GM21360 (cell line): ENCODE data around the gene NTPCR.
"Not testable (repeated sequence)": the region's sequence is repeated elsewhere in the genome, so short reads cannot be mapped to it uniquely, and the experiment has no call there.

Source experiments
- ATAC-seq: cut with Tn5 transposase; IDR thresholded peaks from one replicate; pipeline ENCODE4 v1.9.1; 2021; ENCODE audit warnings: mild to moderate bottlenecking, moderate library complexity; ENCODE audit not compliant: unreplicated experiment

Gene NTPCR, protein sequence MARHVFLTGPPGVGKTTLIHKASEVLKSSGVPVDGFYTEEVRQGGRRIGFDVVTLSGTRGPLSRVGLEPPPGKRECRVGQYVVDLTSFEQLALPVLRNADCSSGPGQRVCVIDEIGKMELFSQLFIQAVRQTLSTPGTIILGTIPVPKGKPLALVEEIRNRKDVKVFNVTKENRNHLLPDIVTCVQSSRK

DNA sequence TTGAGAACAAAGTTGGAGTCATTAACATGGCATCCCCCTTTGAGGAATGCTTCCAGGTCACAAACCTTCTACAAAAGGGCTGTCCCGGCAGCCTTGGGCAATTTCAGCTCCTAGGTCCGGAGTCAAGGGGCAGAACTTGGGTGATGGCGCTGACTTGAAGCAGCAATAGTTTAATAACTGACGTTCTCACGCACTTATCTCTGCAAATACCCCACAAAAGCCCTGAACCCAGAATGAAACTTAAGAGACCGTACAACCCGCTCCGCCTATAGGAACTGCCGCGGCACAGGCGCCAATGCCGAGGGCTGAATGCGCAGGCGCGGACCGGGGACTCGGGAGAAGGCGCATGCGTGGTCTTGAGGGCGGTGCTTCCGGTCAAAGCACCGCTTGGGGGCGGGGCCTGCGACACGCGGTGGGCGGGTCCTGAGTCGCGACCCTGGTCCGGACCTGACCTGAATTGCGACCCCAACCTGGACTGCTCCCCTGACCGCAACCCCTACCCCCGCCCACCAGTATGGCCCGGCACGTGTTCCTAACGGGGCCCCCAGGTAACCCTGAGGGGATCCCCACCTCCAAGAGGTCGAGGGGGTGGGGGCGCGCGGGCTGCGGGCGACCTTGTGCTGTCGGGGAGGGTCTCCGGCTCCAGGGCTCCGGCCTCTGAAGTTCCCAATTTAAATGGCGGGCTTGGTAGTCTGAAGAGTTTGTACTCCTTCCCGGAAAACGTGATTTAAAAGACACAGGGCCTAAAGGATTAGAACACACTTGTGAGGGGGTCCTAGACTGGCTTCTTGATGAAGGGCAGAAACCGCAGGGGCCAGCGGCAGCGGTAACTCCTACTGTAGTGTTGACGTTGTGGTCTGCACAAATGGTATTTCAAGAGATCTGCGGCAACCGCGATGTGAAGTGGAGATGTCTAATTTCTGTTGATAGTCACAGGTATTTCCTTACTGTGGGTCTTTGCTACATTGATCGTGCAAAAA is at the start of gene NTPCR:
TSS of gene NTPCR (plus strand) at position 415 of the 980 bp plus-strand sequence. CDS start at position 515, 100 bp downstream.
- peak; percentile 84 for ATAC-seq

DNA sequence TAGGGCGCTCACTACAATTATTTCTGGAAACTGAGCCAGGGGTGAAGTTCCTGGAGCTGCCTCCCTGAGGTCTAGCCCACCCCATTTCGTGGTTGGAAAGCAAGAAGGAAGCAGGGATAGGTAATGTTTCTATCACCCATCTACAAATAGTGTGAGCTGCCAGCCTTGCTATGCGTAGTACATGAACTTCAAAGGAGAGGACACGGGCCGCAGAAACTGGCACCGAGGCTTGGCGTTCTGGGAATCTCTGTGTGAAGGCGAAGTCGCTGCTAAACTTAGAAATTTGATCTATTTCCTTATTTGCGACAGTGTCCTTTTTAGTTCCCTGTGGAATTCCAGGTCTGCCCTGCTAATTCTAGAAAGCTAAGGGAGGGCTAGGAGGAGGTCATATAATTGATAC is 49.6 kb upstream of the NTPCR start:
- no peak for ATAC-seq

DNA sequence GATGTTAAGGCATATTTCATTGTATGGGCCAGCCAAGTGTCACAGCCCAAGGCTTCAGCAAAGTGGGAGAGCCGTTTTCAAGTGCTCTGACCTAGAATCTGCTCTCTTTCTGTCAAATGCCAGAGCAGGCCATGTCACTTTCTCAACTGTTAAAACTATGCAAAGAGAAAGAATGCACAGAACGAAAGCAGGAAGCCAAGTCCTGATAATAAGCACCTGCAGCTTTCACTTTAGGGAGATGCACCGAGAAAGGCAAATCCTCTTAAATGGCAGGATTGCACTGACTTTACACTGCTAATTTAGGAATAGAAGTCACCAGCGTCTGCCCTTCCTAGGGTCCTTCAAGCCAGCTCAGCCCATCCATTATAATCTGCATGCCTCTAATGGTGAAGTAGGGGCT is 49.2 kb upstream of the NTPCR start:
- no peak for ATAC-seq

DNA sequence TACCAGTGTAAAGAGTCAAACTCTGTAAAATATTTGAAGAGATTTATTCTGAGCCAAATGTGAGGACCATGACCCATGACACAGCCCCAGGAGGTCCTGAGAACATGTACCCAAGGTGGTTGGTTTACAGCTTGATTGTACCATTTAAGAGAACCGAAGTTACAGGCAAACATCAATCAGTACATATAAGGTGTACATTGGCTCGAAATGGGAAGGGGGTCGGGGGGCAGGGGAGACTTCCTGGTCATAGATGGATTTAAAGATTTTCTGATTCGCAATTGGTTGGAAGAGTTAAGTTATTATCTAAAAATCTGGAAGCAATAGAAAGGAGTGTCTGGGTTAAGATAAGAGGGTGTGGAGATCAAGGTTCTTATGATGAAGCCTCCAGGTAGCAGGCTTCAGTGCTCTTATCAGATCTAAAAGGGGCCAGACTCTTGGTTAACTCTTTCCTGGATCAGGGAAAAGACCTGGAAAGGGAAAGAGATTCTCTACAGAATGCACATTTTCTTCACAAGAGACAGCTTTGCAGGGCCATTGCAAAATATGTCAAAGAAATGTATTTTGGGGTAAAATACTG is 47.5 kb upstream of the NTPCR start:
- ATAC-seq = no peak

DNA sequence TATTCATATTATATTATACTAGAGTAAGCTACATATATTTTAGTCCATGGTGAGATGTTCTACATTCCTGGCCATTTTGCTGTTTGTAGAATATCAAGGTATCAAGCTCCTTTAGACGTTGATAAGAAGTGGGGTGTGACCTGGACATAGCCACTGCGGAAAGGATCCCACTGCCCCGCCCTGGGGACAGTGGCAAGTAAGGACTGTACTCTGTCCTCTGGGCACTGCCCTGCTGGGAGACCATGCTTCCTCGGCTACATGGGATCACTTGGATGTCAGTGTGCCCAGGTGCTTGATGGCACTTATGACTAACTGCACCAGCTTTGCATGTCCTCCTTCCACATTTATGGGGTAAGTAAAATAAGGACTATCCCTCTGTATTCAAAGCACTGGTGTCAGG is 46.3 kb upstream of the NTPCR start:
- ATAC-seq = no peak

DNA sequence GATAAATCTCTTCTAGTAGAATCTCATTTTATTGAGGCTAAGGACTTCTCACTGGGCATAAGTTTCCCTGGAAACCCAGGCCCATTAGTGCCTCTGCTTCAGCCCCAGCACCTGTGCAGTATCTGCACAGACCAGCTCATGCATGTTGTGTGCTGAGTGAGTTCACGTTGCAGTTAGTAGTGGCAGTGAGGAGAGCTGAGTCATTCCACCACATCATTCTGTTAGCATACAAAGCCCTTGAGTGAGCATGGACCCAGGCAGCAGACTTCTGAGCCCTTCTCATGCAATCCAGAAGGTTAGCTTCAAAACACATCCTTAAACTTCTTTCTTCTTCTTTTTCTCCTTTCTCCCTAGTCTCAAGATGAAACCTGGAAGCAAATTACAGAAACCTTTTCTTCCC is 45.8 kb upstream of the NTPCR start:
- peak; percentile 82 for ATAC-seq

DNA sequence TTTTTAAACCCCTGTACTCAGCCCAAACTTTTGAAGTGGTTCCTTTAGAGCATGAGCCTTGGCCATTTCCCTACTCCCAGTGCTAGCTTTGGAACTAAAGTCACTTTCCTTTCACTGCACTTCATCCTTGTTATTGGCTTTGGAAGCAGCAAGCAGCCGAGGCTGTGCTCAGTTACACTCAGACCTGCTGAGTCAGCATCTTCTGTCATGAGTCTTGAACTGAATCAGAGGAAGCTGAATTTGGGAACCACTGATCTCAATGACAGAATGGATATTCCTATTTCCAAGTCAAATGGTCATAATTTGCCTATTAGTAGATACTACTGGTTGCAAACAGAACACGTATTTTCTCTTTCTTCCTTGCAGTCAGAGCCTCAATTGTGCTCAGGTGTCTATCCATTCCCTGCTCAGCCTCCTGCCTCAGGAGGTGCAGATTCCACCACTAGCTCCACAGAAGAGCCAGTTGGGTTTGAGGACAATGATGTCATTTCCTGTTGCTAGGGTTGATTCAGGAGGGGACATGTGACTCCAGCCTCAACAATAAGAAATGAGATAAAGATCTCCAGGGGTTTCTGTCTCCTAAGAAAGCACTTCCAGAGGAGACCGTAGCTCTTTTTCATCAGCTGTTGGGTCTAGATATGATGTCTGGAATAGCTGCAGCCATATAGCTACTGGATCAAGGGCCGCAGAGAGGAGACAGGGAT is 44.9 kb upstream of the NTPCR start:
- no peak for ATAC-seq

DNA sequence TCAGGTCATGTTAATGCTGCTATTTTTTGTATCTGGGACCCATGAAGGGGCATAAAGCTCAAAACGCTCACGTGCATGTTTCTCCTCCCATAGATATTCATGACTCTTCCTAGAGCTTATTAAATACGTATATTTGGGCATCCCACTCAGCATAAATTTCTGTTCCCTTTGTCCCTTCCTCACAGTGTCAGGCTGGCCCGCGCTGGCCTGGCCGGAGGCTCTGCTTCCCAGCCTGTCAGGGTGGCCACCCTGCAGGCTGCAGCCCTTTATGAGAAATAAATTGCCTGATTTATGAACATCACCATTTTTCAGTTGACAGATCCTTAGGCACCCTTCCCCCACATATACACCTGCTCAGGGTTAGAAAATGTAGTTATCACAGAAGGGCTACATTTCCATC is 44.0 kb upstream of the NTPCR start:
- ATAC-seq = no peak

DNA sequence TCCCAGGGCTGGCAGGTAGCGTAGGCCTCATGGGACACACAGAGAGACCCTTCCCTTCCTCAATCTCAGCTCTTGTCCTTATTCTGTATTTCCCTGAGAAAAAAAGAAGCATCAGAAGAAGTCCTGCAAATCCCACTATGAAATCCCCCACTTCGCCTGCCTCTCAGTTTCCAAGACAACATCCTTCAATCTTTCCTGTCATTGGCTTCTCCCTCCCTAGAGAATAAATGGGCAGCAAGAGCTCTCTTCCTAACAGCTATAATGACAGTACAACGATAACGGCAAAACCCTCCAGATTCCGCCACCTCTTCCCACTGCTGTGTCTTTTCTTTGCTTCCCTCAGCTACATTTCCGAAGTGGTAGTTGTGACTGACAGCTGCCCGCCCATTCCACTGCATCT is 41.6 kb upstream of the NTPCR start:
- no peak for ATAC-seq

DNA sequence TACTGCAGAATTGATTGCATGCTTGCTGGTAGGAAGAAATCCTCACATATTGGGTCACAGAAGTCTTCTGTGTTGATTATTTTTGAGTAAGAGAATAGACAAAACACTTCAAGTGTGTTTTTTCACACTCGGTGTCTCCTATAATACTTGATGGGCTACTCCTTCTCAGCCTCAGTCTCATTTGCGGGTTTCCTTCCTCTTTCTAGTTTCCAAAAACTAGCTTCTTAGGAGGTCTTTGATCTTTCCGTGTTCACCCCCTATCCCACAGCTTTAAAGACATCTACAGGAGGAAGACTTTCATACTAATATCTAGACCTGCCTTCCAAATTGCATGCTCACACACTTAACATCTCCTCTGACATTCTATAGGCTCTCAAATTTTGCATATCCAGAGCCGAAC is 40.7 kb upstream of the NTPCR start:
- ATAC-seq = no peak

DNA sequence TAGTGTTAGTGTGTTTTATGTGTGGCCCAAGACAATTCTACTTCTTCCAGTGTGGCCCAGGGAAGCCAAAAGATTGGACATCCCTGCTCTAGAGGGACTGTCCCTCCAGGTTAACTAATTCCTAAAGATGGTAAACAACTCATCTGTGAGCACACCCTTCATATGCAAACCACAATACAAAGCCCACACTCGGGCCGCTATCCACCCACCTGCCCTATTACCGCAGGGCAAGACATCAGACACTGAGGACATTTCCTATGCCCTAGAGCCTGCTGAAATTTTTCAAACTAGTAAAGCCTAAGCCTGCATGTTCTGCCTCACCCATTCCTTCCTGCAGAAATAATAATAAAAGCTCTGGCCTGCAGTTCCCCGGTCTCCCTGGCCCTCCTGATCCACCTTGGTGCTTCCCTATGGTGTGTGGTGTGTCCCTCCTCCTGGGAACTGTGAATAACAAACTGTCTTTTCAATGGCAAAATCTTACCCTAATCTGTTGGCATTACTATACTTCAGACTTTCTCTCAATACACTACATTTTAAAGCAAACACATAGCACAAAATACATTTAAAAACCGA is 39.3 kb upstream of the NTPCR start:
- ATAC-seq = no peak

DNA sequence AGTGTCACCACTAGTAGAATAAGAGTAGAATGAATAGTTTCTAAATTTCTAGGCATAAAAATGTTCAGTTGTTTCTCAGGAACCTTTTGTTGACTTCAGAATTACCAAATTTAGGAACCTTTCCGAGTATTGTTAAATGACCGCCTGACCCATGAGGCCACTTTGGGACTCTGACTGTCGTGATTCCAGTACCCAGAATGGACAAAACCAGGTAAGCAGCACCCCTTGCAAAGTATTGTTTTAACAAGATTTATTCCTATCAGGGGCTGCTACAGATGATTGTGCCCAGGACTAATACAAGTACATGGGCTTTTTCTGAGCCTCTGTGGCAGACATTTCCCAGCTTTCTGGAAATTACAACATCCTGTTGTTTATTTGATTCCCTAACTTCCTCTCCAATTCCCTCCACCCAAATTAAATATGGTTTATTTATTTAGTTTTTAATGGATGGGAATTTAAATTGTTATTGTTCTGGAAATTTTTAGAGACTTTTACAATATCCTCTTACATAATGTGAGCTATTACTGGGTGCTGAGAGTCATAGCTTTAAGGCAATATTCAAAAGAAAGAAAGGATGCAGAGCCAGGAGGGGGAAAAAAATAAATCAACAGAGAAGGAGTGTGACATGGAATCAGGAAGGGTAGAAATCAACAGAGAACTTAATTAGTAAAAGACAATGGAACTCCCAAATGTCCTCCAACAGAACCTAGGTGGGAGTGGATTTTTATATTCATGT is 37.4 kb upstream of the NTPCR start:
- no peak for ATAC-seq

DNA sequence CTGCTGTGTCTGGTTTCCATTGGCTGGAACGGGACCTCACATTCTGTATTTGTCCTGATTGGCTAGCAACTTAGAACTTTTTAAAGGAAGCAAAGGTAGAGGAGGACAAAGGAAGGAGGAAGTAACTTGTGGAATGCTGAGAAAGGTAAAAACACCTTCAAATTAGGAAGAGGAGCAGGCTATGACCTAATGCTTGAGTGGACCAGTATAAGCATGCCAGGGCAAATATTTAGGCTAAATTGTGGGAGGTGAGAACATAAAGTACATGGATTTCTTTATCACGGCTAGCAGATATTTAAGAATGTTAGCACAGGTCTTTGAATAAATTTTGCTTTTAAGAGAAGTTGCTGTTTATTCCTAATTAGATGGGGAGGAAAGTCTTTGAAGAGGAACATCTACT is 36.1 kb upstream of the NTPCR start:
- not testable (repeated sequence) for ATAC-seq

DNA sequence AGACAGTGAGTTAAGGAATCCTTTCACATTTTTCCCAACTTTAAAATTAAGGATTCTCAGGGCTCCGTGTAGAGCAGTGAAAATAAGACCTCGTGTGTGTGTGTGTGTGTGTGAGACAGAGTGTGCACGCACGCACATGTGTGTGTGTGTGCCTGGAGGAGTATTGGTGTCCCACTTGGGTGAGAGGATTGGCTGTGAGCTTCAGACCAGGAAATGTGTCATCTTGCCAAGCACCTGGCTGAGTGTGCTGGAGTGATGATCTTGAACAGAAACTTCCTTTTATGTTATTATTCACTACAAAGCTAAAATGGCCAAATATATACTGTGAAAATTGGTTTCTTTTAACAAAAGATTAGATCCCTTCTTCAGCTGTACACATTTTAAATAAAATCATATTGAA is 35.2 kb upstream of the NTPCR start:
- no peak for ATAC-seq

DNA sequence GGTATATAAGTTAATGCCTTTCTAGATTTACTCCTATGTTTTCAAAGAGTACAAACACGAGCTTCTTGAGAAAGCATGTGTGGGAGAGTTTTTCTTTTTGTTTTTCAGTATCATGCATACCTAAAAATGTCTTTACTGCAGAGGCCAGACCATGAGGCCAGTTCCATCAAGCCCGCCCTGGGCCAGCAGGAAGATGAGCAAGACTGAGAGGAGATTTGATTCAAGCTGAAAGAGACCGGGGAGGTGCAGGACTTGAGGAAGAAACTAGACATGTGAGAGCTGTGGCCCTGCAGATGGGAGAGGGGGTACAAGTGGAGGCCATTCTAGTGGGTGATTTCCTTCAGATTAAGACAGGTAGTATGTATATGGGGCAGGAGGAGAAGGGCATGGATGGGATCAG is 33.4 kb upstream of the NTPCR start:
- peak; percentile 59 for ATAC-seq

DNA sequence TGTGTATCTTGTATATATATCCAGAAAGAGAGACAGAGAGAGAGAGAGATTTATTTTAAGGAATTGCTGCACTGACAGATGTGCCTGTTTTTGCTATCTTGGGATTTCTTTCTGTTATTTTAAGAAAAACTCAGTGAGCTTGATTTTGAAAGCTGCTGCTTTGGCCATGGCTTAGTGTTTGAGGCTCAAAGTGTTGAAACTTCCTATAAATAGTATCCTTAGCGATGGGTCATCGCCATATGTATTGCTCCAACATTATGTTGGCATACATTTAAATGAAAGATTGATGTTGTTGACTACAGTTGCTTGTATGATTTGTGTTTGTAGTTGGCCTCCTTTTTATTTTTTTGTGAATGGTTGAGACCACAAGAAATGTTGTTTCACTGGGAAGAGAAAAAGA is 29.0 kb upstream of the NTPCR start:
- ATAC-seq = no peak

DNA sequence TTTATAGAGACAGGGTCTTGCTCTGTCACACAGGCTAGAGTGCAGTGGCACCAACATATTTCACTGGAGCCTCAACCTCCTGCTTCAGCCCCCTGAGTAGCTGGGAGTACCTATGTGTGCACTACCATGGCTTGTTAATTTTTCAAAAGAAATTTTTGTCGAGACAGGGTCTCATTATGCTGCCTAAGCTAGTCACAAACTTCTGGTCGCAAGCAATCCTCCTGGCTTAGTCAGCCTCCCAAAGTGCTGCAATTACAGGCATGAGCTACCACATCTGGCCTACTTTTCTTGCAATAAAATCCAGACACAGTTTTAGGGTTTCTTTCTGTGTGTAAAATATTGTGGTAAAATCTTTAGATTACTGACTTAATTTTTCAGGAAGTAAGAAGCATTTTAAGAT is 27.9 kb upstream of the NTPCR start:
- no peak for ATAC-seq

DNA sequence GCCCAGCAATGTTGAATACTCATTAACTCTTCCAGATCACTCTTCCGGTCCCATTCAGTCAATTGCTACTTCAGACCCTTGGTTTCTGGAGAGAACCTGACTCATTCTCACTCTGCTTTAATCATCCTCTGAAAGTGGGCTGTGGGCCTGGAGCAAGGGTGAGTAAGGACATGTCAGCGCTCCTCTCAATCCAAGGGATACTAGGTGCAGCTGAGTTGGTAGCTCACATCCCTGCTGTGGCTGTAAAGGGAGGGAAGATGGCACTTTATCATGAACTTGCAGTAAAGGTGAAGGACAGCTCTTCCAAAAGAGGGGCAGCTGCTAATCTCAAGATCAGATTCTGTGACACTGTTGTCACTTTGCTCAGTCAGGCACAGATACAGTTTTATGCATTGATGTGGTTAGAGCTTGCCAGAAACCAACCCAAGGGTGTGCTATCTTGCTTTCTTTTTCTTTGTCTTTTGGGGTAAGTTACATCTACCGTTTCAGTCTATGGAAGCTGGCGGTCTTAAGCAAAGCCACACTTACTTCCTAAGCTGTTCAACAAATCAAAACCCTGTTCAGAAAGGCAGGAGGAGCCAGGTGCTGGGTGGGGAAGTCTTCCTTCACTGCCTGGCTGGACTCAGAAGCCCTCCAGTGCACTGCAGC is 26.5 kb upstream of the NTPCR start:
- ATAC-seq = peak; percentile 85

DNA sequence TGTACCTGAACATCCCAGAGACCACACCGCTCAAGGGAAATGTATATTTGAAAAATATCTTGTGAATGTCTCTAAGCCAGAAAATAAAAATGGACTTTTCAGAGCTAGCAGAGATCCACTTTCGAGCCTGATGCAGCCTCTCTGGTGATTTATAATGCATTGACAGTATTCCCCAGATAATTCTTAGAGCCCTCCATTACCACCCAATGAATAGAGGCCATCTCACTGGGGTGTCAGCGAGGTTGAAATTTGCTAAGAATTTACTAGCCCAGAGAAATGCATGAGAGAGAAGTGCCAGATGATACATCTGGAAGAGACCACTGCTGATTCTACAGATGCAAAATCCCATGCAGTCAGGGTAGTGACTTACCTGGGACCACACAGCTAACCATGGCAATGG is 25.5 kb upstream of the NTPCR start:
- no peak for ATAC-seq
